H1 (cell line): Measurements from ENCODE around the gene PLCH2. TPM values are rescaled to one million over a fixed set of nuclear protein-coding genes. Genes with fewer than 3 reads are reported as not detected.

Experiments
- CTCF ChIA-PET: fragments of 300-600 bp; sonication (Branson Sonifier 250); formaldehyde crosslinking; loops from one replicate; lab custom pipeline; 2021; ENCODE audit not compliant: partially characterized antibody; lab: Charles Lee
- POLR2A ChIA-PET: fragments of 300-600 bp; sonication (Branson Sonifier 250); formaldehyde crosslinking; loops from one replicate; lab custom pipeline; 2021; ENCODE audit warnings: inconsistent platforms; ENCODE audit not compliant: partially characterized antibody; lab: Charles Lee
- DNase-seq, 2 experiments: peaks; one replicate each; pipeline versions ENCODE4 v3.0.0 to v3.0.0-alpha.2; 2010 to 2022; ENCODE audit warnings: low spot score in 2 of 2, low read depth in 1 of 2, mixed read lengths in 1 of 2
- FAIRE-seq: peaks from 2 replicates; lab custom pipeline; 2011; peaks lifted over from hg19 to GRCh38; lab: Jason Lieb, UNC
- H2AFZ ChIP-seq: 2 replicates; pipeline ENCODE4 v1.8.1; 2012; ENCODE audit warnings: low read length, inconsistent platforms
- H2AK5ac ChIP-seq: 2 replicates; pipeline ENCODE4 v1.6.1; 2013; ENCODE audit warnings: low read depth, low read length
- H2BK120ac ChIP-seq: replicated peaks from 2 replicates; pipeline ENCODE3; 2013; ENCODE audit warnings: low read depth, low read length, inconsistent platforms
- H2BK12ac ChIP-seq: 2 replicates; pipeline ENCODE4 v1.6.1; 2013; ENCODE audit warnings: low read depth, low read length
- H2BK15ac ChIP-seq: 2 replicates; pipeline ENCODE4 v1.6.1; 2013; ENCODE audit warnings: low read length
- H2BK20ac ChIP-seq: 2 replicates; pipeline ENCODE4 v1.6.1; 2013; ENCODE audit warnings: low read length
- H2BK5ac ChIP-seq: 2 replicates; pipeline ENCODE4 v1.6.1; 2013; ENCODE audit warnings: low read depth, low read length
- H3K14ac ChIP-seq: 2 replicates; pipeline ENCODE4 v1.6.1; 2013; ENCODE audit warnings: inconsistent platforms; ENCODE audit not compliant: insufficient read length
- H3K18ac ChIP-seq: 2 replicates; pipeline ENCODE4 v1.6.1; 2013; ENCODE audit warnings: low read length; ENCODE audit errors: extremely low read depth
- H3K23ac ChIP-seq: 2 replicates; pipeline ENCODE4 v1.6.1; 2013; ENCODE audit warnings: inconsistent platforms; ENCODE audit not compliant: insufficient read length
- H3K23me2 ChIP-seq: 2 replicates; pipeline ENCODE4 v1.6.1; 2013; ENCODE audit warnings: low read depth, low read length
- H3K27ac ChIP-seq: 2 replicates; pipeline ENCODE4 v1.6.1; 2011; ENCODE audit warnings: low read depth, low read length, inconsistent platforms
- H3K27me3 ChIP-seq, 4 experiments: replicated peaks in 1 of 4; 1 replicate in 1 of 4; 2 replicates in 3 of 4; pipeline versions ENCODE4 v1.6.1 to v1.8.1; 2011 to 2013; ENCODE audit warnings: low read length in 3 of 4, mild to moderate bottlenecking in 3 of 4, inconsistent platforms in 2 of 4, mixed read lengths in 2 of 4, moderate library complexity in 1 of 4; ENCODE audit not compliant: control insufficient read depth in 3 of 4, insufficient read depth in 3 of 4; ENCODE audit errors: extremely low read depth in 1 of 4
- H3K36me3 ChIP-seq, 4 experiments: 2 replicates each; pipeline versions ENCODE4 v1.6.1 to v1.8.1; 2011 to 2013; ENCODE audit warnings: mild to moderate bottlenecking in 4 of 4, low read length in 3 of 4, moderate library complexity in 2 of 4, control low read depth in 1 of 4, inconsistent platforms in 1 of 4; ENCODE audit not compliant: insufficient read depth in 4 of 4, control insufficient read depth in 2 of 4
- H3K4ac ChIP-seq: replicated peaks from 2 replicates; pipeline ENCODE3; 2013; ENCODE audit warnings: low read length, low read depth, mixed read lengths, inconsistent platforms; ENCODE audit not compliant: insufficient read length
- H3K4me1 ChIP-seq, 4 experiments: replicated peaks in 1 of 4; 1 replicate in 1 of 4; 2 replicates in 3 of 4; pipeline versions ENCODE4 v1.6.1 to v1.8.1; 2011 to 2013; ENCODE audit warnings: low read length in 3 of 4, inconsistent platforms in 2 of 4, mixed read lengths in 1 of 4; ENCODE audit not compliant: insufficient read depth in 4 of 4, control insufficient read depth in 3 of 4
- H3K4me2 ChIP-seq, 2 experiments: 2 replicates each; pipeline versions ENCODE4 v1.6.1 to v1.8.1; 2011 to 2013; ENCODE audit warnings: low read depth in 2 of 2, low read length in 2 of 2, control low read depth in 1 of 2, inconsistent platforms in 1 of 2, mild to moderate bottlenecking in 1 of 2; ENCODE audit not compliant: insufficient read depth in 1 of 2
- H3K4me3 ChIP-seq, 4 experiments: fragments of 200-600, 300-600 bp in 1 of 4; sonication (generic), shearing (Covaris generic), sonication (Bioruptor Twin) in 1 of 4; 2 replicates each; pipeline versions ENCODE4 v1.5.1 to v1.8.1; 2011 to 2016; ENCODE audit warnings: low read length in 4 of 4, low read depth in 3 of 4, control low read depth in 2 of 4, inconsistent platforms in 2 of 4, mild to moderate bottlenecking in 2 of 4, mixed read lengths in 1 of 4, moderate library complexity in 1 of 4; ENCODE audit not compliant: insufficient read depth in 2 of 4; ENCODE audit errors: extremely low read depth in 1 of 4
- H3K56ac ChIP-seq: replicated peaks from 2 replicates; pipeline ENCODE3; 2013; ENCODE audit warnings: low read depth, mild to moderate bottlenecking, mixed read lengths, low read length, inconsistent platforms; ENCODE audit not compliant: insufficient read length
- H3K79me1 ChIP-seq: 2 replicates; pipeline ENCODE4 v1.6.1; 2013; ENCODE audit warnings: low read depth, low read length, control low read depth
- H3K79me2 ChIP-seq, 2 experiments: 2 replicates each; pipeline versions ENCODE4 v1.6.1 to v1.8.1; 2012 to 2013; ENCODE audit warnings: low read length in 2 of 2, mild to moderate bottlenecking in 2 of 2, inconsistent platforms in 1 of 2; ENCODE audit not compliant: insufficient read depth in 2 of 2, control insufficient read depth in 1 of 2
- H3K9ac ChIP-seq, 4 experiments: replicated peaks in 1 of 4; 1 replicate in 1 of 4; 2 replicates in 3 of 4; pipeline versions ENCODE4 v1.6.1 to v1.8.1; 2011 to 2013; ENCODE audit warnings: low read depth in 3 of 4, low read length in 3 of 4, control low read depth in 2 of 4, mild to moderate bottlenecking in 2 of 4, moderate library complexity in 2 of 4, inconsistent platforms in 1 of 4; ENCODE audit errors: extremely low read depth in 1 of 4
- H3K9me3 ChIP-seq, 2 experiments: 2 replicates each; pipeline versions ENCODE4 v1.6.1 to v1.8.1; 2012 to 2013; ENCODE audit warnings: mild to moderate bottlenecking in 2 of 2, moderate library complexity in 2 of 2, control low read depth in 1 of 2, inconsistent platforms in 1 of 2, low read depth in 1 of 2, low read length in 1 of 2, mixed read lengths in 1 of 2; ENCODE audit not compliant: insufficient read depth in 2 of 2
- H4K20me1 ChIP-seq, 2 experiments: replicated peaks in 1 of 2; 2 replicates each; pipeline versions ENCODE3 to v1.8.1; 2011 to 2013; ENCODE audit warnings: inconsistent platforms in 2 of 2, low read length in 2 of 2, mild to moderate bottlenecking in 1 of 2; ENCODE audit not compliant: insufficient read depth in 2 of 2, control insufficient read depth in 1 of 2
- H4K5ac ChIP-seq: 2 replicates; pipeline ENCODE4 v1.6.1; 2013; ENCODE audit warnings: low read length, low read depth, mixed read lengths, inconsistent platforms; ENCODE audit not compliant: insufficient read length
- H4K8ac ChIP-seq: 2 replicates; pipeline ENCODE4 v1.8.0; 2013; ENCODE audit warnings: mild to moderate bottlenecking, moderate library complexity, low read length, inconsistent platforms; ENCODE audit not compliant: insufficient read depth; ENCODE audit errors: extremely low read depth
- H4K91ac ChIP-seq: replicated peaks from 2 replicates; pipeline ENCODE3; 2013; ENCODE audit warnings: low read length, mixed read lengths, inconsistent platforms; ENCODE audit not compliant: insufficient read length
- EGR1 ChIP-seq: IDR thresholded peaks from 2 replicates; pipeline ENCODE4 v1.6.1; 2011; ENCODE audit warnings: low read depth, low read length, borderline replicate concordance
- SAP30 ChIP-seq: fragments of 300-600 bp; sonication (generic); IDR thresholded peaks from 2 replicates; pipeline ENCODE4 v1.7.1; 2012; ENCODE audit warnings: low read length, moderate library complexity, mild to moderate bottlenecking, inconsistent platforms; ENCODE audit not compliant: insufficient read depth, insufficient replicate concordance
- TBP ChIP-seq: IDR thresholded peaks from 2 replicates; pipeline ENCODE4 v1.6.1; 2011; ENCODE audit warnings: low read depth, low read length, improper control_type of control experiment
- WGBS, 2 experiments: shearing (Covaris generic) in 1 of 2; methylation state at CpG; one replicate each; pipeline versions ENCODE4 v1.1.6 to v1.1.7; 2013 to 2015; ENCODE audit warnings: low lambda C conversion rate in 2 of 2, mixed read lengths in 2 of 2, inconsistent platforms in 1 of 2, low coverage in 1 of 2, missing lambda C conversion rate in 1 of 2; ENCODE audit not compliant: insufficient replicate concordance in 2 of 2, insufficient coverage in 1 of 2, insufficient read length in 1 of 2; ENCODE audit errors: extremely low coverage in 1 of 2, missing lambda C conversion rate in 1 of 2; 5-methylcytosine and 5-hydroxymethylcytosine counted together
- polyA plus RNA-seq, 7 experiments: library from polyadenylated mRNA; depleted of rRNA in 3 of 7; stranded (reverse) in 5 of 7; unstranded in 2 of 7; fragments of >200 nt in 5 of 7; fragments of 200-250 nt in 2 of 7; gene quantifications; 1 replicate in 5 of 7; 2 replicates in 1 of 7; 4 replicates in 1 of 7; pipeline versions ENCODE4 v1.2.1 to v1.2.3, GENCODE V29; 2011 to 2013; ENCODE audit warnings: missing spikeins in 2 of 7, mixed read lengths in 2 of 7
- total RNA-seq: library from RNA; stranded (reverse); fragmentation: NEBNext Ultra II Directional; extraction: Animal tissue kit (Norgen Biotek cat#: 25700); gene quantifications from 2 replicates; pipeline ENCODE4 v1.2.1, GENCODE V29; 2021

PLCH2 gene
- total and polyA plus RNA-seq, 2 of the 8 experiments (the other 6 are each of a cell fraction or from before 2014, with no cell fraction given) = 0.14 to 0.19 TPM

- TF ChIP-seq SAP30 = no peak
- TF ChIP-seq TBP = no peak
- no peak for TF ChIP-seq EGR1
- ChIA-PET CTCF (interaction anchor here (0.9 to 3.0 kb wide), 11 partner anchors 9 to 851 kb away, joined by 3 to 17 read pairs (median 4); partner anchors contain the start of gene TNFRSF14), POLR2A (interaction anchor here (0.6 kb wide), 1 partner anchor 97 kb away, joined by 3 read pairs; no protein-coding TSS in a partner anchor)
- H3K79me2 ChIP-seq = no peaks in the 10 kb centered on the region
- peaks cover 0 to 49% (median 33%) of the 10 kb centered on the region in 4 experiments; a peak in 6 of 7 replicates for H3K27me3 ChIP-seq
- H3K4me1 ChIP-seq = peaks cover 0 to 33% (median 14%) of the 10 kb centered on the region in 4 experiments; a peak in 6 of 7 replicates
- H2BK20ac ChIP-seq = no peak overlapping the region
- H2BK5ac ChIP-seq = no peak overlapping the region
- no peak for FAIRE-seq
- H3K23ac ChIP-seq = no peak overlapping the region
- H3K79me1 ChIP-seq = no peaks in the 10 kb centered on the region
- no peak overlapping the region for H2AK5ac ChIP-seq
- H3K9me3 ChIP-seq = no peaks in the 10 kb centered on the region
- no peak overlapping the region for H3K4me2 ChIP-seq
- H4K8ac ChIP-seq = no peak overlapping the region
- no peak overlapping the region for H3K14ac ChIP-seq
- no peak overlapping the region for H4K5ac ChIP-seq
- no peak overlapping the region for H3K4me3 ChIP-seq
- H2BK12ac ChIP-seq = no peak overlapping the region
- no peaks in the 10 kb centered on the region for H3K36me3 ChIP-seq
- no peak overlapping the region for H3K56ac ChIP-seq
- H2BK120ac ChIP-seq = no peak overlapping the region
- DNase-seq = no peak
- H3K27ac ChIP-seq = no peak overlapping the region
- H3K9ac ChIP-seq = no peak overlapping the region
- no peaks in the 10 kb centered on the region for H3K23me2 ChIP-seq
- peaks cover 0 to 5% of the 10 kb centered on the region in 2 experiments for H4K20me1 ChIP-seq
- no peak overlapping the region for H3K18ac ChIP-seq
- H2AFZ ChIP-seq = no peak overlapping the region
- no peak overlapping the region for H3K4ac ChIP-seq
- no peak overlapping the region for H2BK15ac ChIP-seq
- H4K91ac ChIP-seq = no peak overlapping the region
- WGBS, 2 experiments = 86% methylated on average over 8 of the region's 8 CpGs; no CpG with 5 or more reads in 1 of the 2 experiments
Measured at GRCh38 chr1:2538872-2539271, 62.8 kb downstream of the PLCH2 start.
